Cardiac fibroblast (primary cell): ENCODE data around the gene LSG1.

Experiments used
- DNase-seq, 2 donors: peaks; one replicate each; pipeline versions ENCODE4 v3.0.0 to v3.0.0-alpha.2; 2010; ENCODE audit warnings: low read depth in 2 of 2
- H3K4me3 ChIP-seq, 2 donors: replicated peaks in 1 of 2; 1 replicate in 1 of 2; 2 replicates in 1 of 2; pipeline ENCODE4 v1.5.1; 2011; ENCODE audit warnings: low read depth in 2 of 2, low read length in 2 of 2, mild to moderate bottlenecking in 2 of 2, moderate library complexity in 1 of 2
- CTCF ChIP-seq: IDR thresholded peaks from one replicate; pipeline ENCODE4 v1.5.1; 2011; ENCODE audit warnings: low read depth, mild to moderate bottlenecking, low read length, inconsistent platforms

The LSG1 gene

GRCh38 chr3:194619741-194620140 is 52.2 kb downstream of the LSG1 start:
- no peak overlapping the region for H3K4me3 ChIP-seq
- no peak for DNase-seq
- TF ChIP-seq CTCF = no peak

- no peak overlapping the region for H3K4me3 ChIP-seq
- no peak for DNase-seq
- no peak for TF ChIP-seq CTCF
Measured at GRCh38 chr3:194618858-194619608, 53.0 kb downstream of the LSG1 start.

GRCh38 chr3:194617827-194618226 is 54.2 kb downstream of the LSG1 start:
- no peak overlapping the region for H3K4me3 ChIP-seq
- TF ChIP-seq CTCF = no peak
- DNase-seq = peak; percentile 49 to 88

- H3K4me3 ChIP-seq = no peak overlapping the region
- TF ChIP-seq CTCF = no peak
- no peak for DNase-seq
Measured at GRCh38 chr3:194617143-194617671, 54.8 kb downstream of the LSG1 start.

- TF ChIP-seq CTCF = no peak
- DNase-seq = no peak
- H3K4me3 ChIP-seq = no peak overlapping the region
Measured at GRCh38 chr3:194615226-194615625, 56.8 kb downstream of the LSG1 start.

- no peak for DNase-seq
- TF ChIP-seq CTCF = no peak
- H3K4me3 ChIP-seq = no peak overlapping the region
Measured at GRCh38 chr3:194612221-194612620, 59.8 kb downstream of the LSG1 start.

- TF ChIP-seq CTCF = no peak
- no peak for DNase-seq
- H3K4me3 ChIP-seq = no peak overlapping the region
Measured at GRCh38 chr3:194610689-194611088, 61.3 kb downstream of the LSG1 start.
